Smooth muscle cell (in vitro differentiated cells): ENCODE measurements around the gene SRP9. TPM values are rescaled to one million over a fixed set of nuclear protein-coding genes. Genes with fewer than 3 reads are reported as not detected.

Source experiments
- DNase-seq: peaks from one replicate; lab custom pipeline; 2025; ENCODE audit not compliant: unreplicated experiment; lab: John Stamatoyannopoulos, UW
- H2AFZ ChIP-seq: fragments of 200-600 bp; sonication (generic); 2 replicates; pipeline ENCODE4 v1.6.0; 2016; ENCODE audit warnings: antibody characterized with exemption, low read depth, mild to moderate bottlenecking
- H3F3A ChIP-seq: fragments of 200-600 bp; sonication (generic); 2 replicates; pipeline ENCODE4 v1.6.0; 2017; ENCODE audit warnings: antibody characterized with exemption, low read depth
- H3K27ac ChIP-seq: fragments of 200-600 bp; sonication (generic); 2 replicates; pipeline ENCODE4 v1.5.1; 2016; ENCODE audit warnings: low read depth, mild to moderate bottlenecking
- H3K27me3 ChIP-seq: fragments of 200-600 bp; sonication (generic); 2 replicates; pipeline ENCODE4 v1.6.1; 2016; ENCODE audit warnings: low read depth, mild to moderate bottlenecking
- H3K36me3 ChIP-seq: fragments of 200-600 bp; sonication (generic); 2 replicates; pipeline ENCODE4 v1.5.1; 2016; ENCODE audit warnings: low read depth
- H3K4me1 ChIP-seq: fragments of 200-600 bp; sonication (generic); 2 replicates; pipeline ENCODE4 v1.5.1; 2016; ENCODE audit warnings: low read depth
- H3K4me2 ChIP-seq: fragments of 200-600 bp; sonication (generic); 2 replicates; pipeline ENCODE4 v1.6.0; 2016; ENCODE audit warnings: mild to moderate bottlenecking
- H3K4me3 ChIP-seq: fragments of 200-600 bp; sonication (generic); 2 replicates; pipeline ENCODE4 v1.5.1; 2016; ENCODE audit warnings: mild to moderate bottlenecking
- H3K79me2 ChIP-seq: fragments of 200-600 bp; sonication (generic); 2 replicates; pipeline ENCODE4 v1.6.0; 2016; ENCODE audit warnings: low read depth, mild to moderate bottlenecking
- H3K9ac ChIP-seq: fragments of 200-600 bp; sonication (generic); 2 replicates; pipeline ENCODE4 v1.6.0; 2016; ENCODE audit warnings: low read depth
- H3K9me3 ChIP-seq: fragments of 200-600 bp; sonication (generic); replicated peaks from 2 replicates; pipeline ENCODE4 v1.5.1; 2016; ENCODE audit warnings: low read depth
- H4K20me1 ChIP-seq: fragments of 200-600 bp; sonication (generic); 2 replicates; pipeline ENCODE4 v1.6.0; 2016; ENCODE audit warnings: low read depth
- WGBS: methylation state at CpG from one replicate; pipeline ENCODE4 v1.1.7; 2016; ENCODE audit warnings: low lambda C conversion rate; 5-methylcytosine and 5-hydroxymethylcytosine counted together
- polyA plus RNA-seq: library from polyadenylated mRNA; unstranded; fragments of >200 nt; fragmentation: Nextera tagmentation; extraction: Ambion mirVana; gene quantifications from 2 replicates; pipeline ENCODE4 v1.2.1, GENCODE V29; 2016
- total RNA-seq: library from RNA; depleted of rRNA; stranded (reverse); fragments of >200 nt; gene quantifications from 2 replicates; pipeline ENCODE4 v1.2.3, GENCODE V29; 2014
- TF ChIP-seq, protein P1 (sequence below): fragments of 200-600 bp; sonication (generic); IDR thresholded peaks from 2 replicates; pipeline ENCODE4 v1.5.1; 2017; ENCODE audit warnings: borderline replicate concordance, mild to moderate bottlenecking, antibody characterized with exemption; ENCODE audit not compliant: insufficient read depth, poor library complexity, severe bottlenecking

SRP9 gene
- total and polyA plus RNA-seq, 2 experiments from 2014 or later: 301 to 394 TPM

DNA sequence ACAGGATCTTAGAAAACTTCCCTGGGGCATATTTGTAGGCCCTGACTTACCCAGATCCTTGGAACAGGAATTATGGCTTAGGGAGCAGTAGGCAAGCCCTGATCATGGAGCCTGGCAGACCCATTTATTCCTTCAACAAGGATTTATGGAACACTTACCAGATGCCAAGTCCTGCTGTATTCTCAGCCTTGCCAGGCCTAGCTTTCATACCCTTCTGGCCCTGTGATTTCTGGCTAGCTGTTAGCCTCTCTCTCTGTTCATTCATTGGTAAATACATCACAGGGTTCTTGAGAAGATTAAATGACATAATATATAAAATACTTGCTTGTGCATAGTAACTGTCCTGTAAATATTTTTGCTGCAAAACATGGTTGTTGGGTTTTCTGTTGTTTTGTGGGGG is 32.4 kb upstream of the SRP9 start:
- no peak overlapping the region for H2AFZ ChIP-seq
- H3K4me1 ChIP-seq: peaks cover 5% of the 10 kb centered on the region
- no peak for DNase-seq
- no peak overlapping the region for H3K9ac ChIP-seq
- H3K36me3 ChIP-seq: no peaks in the 10 kb centered on the region
- H4K20me1 ChIP-seq: no peaks in the 10 kb centered on the region
- no peaks in the 10 kb centered on the region for H3K79me2 ChIP-seq
- TF ChIP-seq, protein P1, sequence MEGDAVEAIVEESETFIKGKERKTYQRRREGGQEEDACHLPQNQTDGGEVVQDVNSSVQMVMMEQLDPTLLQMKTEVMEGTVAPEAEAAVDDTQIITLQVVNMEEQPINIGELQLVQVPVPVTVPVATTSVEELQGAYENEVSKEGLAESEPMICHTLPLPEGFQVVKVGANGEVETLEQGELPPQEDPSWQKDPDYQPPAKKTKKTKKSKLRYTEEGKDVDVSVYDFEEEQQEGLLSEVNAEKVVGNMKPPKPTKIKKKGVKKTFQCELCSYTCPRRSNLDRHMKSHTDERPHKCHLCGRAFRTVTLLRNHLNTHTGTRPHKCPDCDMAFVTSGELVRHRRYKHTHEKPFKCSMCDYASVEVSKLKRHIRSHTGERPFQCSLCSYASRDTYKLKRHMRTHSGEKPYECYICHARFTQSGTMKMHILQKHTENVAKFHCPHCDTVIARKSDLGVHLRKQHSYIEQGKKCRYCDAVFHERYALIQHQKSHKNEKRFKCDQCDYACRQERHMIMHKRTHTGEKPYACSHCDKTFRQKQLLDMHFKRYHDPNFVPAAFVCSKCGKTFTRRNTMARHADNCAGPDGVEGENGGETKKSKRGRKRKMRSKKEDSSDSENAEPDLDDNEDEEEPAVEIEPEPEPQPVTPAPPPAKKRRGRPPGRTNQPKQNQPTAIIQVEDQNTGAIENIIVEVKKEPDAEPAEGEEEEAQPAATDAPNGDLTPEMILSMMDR: no peak
- no peak overlapping the region for H3K27ac ChIP-seq
- no peaks in the 10 kb centered on the region for H3F3A ChIP-seq
- H3K27me3 ChIP-seq: no peaks in the 10 kb centered on the region
- no peak overlapping the region for H3K4me2 ChIP-seq
- H3K4me3 ChIP-seq: no peak overlapping the region
- no peaks in the 10 kb centered on the region for H3K9me3 ChIP-seq

GRCh38 chr1:225746361-225747179 is 31.1 kb upstream of the SRP9 start:
- H3F3A ChIP-seq: no peaks in the 10 kb centered on the region
- WGBS: 35% methylated on average over 18 of the region's 18 CpGs
- H3K27me3 ChIP-seq: no peaks in the 10 kb centered on the region
- peak overlapping the region; percentile 82 for H3K9ac ChIP-seq
- peaks cover 5% of the 10 kb centered on the region for H3K4me1 ChIP-seq
- peak overlapping the region; percentile 84 for H3K4me2 ChIP-seq
- peak overlapping the region; percentile 55 for H3K4me3 ChIP-seq
- no peak for DNase-seq
- H3K9me3 ChIP-seq: no peaks in the 10 kb centered on the region
- H3K79me2 ChIP-seq: no peaks in the 10 kb centered on the region
- no peaks in the 10 kb centered on the region for H3K36me3 ChIP-seq
- TF ChIP-seq, protein P1: no peak
- peak overlapping the region; percentile 88 for H3K27ac ChIP-seq
- H4K20me1 ChIP-seq: no peaks in the 10 kb centered on the region
- peak overlapping the region; percentile 93 for H2AFZ ChIP-seq

DNA sequence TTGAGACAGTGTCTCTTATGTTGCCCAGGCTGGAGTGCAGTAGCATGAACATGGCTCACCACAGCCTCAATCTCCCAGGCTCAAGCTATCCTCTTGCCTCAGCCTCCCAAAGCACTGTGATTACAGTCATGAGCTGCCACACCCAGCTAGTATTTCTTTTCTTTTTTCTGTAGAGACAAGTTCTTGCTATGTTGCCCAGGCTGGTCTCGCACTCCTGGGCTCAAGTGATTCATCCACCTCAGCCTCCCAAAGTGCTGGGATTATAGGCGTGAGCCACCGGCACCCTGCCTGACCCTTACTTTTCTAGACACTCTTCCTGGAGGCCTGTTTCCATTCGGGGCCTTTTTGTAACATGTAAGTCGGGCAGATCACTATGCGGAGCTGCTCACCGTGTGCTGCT is 30.1 kb upstream of the SRP9 start:
- no peaks in the 10 kb centered on the region for H3K27me3 ChIP-seq
- no peaks in the 10 kb centered on the region for H3K9me3 ChIP-seq
- H3K4me2 ChIP-seq: no peak overlapping the region
- H2AFZ ChIP-seq: no peak overlapping the region
- no peaks in the 10 kb centered on the region for H4K20me1 ChIP-seq
- H3K4me1 ChIP-seq: peaks cover 5% of the 10 kb centered on the region
- no peak overlapping the region for H3K4me3 ChIP-seq
- H3K27ac ChIP-seq: peak overlapping the region; percentile 88
- H3K36me3 ChIP-seq: no peaks in the 10 kb centered on the region
- H3F3A ChIP-seq: no peaks in the 10 kb centered on the region
- TF ChIP-seq, protein P1: no peak
- WGBS: 31% methylated on average over 7 of the region's 7 CpGs
- no peak for DNase-seq
- H3K9ac ChIP-seq: no peak overlapping the region
- no peaks in the 10 kb centered on the region for H3K79me2 ChIP-seq

GRCh38 chr1:225748529-225748928 is 29.1 kb upstream of the SRP9 start:
- Histone ChIP-seq H4K20me1 (no peaks in the 10 kb centered on the region), H3K4me3 (no peak overlapping the region), H3F3A (no peaks in the 10 kb centered on the region), H3K9ac (no peak overlapping the region), H3K27ac (no peak overlapping the region), H3K4me1 (peaks cover 5% of the 10 kb centered on the region), H3K4me2 (no peak overlapping the region), H3K36me3 (no peaks in the 10 kb centered on the region), H2AFZ (no peak overlapping the region), H3K27me3 (no peaks in the 10 kb centered on the region), H3K9me3 (no peaks in the 10 kb centered on the region), H3K79me2 (no peaks in the 10 kb centered on the region)
- DNase-seq: no peak
- TF ChIP-seq, protein P1: no peak
- WGBS: 96% methylated on average over 10 of the region's 10 CpGs
